GM12865 (cell line): ENCODE measurements around the gene THAP6.
"Not testable (repeated sequence)": the region's sequence is repeated elsewhere in the genome, so short reads cannot be mapped to it uniquely, and the experiment has no call there.

Experiments
- DNase-seq: peaks from one replicate; pipeline ENCODE4 v3.0.0; 2010; ENCODE audit warnings: low read depth
- H3K4me3 ChIP-seq: 2 replicates; pipeline ENCODE4 v1.5.1; 2011; ENCODE audit warnings: mild to moderate bottlenecking, low read depth, low read length, control low read depth
- TF ChIP-seq, protein P1 (sequence below): IDR thresholded peaks from 2 replicates; pipeline ENCODE4 v1.5.1; 2011; ENCODE audit warnings: low read length, control low read depth, low read depth, inconsistent platforms; ENCODE audit not compliant: insufficient read depth; ENCODE audit errors: missing control alignments

Gene THAP6

DNA sequence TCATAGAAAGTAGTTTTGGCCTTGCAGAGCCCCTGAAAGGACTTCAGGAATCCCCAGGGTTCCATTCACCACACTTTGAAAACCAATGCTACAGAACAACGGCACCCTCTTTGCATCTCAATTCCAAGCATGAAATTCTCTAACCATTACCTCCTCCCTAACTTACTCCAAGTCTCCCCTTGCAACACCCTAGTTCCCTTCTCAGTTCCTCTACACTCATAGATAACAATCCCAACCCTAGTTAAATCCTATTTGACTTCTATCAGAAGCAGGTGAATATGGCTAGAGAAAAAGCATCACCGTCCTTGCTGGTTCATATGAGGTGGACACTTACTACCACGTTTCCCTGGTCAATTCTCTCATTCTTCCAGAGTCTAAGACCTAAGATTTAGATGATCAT is 2.4 kb upstream of the THAP6 start:
- DNase-seq = no peak
- TF ChIP-seq, protein P1, sequence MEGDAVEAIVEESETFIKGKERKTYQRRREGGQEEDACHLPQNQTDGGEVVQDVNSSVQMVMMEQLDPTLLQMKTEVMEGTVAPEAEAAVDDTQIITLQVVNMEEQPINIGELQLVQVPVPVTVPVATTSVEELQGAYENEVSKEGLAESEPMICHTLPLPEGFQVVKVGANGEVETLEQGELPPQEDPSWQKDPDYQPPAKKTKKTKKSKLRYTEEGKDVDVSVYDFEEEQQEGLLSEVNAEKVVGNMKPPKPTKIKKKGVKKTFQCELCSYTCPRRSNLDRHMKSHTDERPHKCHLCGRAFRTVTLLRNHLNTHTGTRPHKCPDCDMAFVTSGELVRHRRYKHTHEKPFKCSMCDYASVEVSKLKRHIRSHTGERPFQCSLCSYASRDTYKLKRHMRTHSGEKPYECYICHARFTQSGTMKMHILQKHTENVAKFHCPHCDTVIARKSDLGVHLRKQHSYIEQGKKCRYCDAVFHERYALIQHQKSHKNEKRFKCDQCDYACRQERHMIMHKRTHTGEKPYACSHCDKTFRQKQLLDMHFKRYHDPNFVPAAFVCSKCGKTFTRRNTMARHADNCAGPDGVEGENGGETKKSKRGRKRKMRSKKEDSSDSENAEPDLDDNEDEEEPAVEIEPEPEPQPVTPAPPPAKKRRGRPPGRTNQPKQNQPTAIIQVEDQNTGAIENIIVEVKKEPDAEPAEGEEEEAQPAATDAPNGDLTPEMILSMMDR = no peak
- H3K4me3 ChIP-seq = peak overlapping the region; percentile 100

DNA sequence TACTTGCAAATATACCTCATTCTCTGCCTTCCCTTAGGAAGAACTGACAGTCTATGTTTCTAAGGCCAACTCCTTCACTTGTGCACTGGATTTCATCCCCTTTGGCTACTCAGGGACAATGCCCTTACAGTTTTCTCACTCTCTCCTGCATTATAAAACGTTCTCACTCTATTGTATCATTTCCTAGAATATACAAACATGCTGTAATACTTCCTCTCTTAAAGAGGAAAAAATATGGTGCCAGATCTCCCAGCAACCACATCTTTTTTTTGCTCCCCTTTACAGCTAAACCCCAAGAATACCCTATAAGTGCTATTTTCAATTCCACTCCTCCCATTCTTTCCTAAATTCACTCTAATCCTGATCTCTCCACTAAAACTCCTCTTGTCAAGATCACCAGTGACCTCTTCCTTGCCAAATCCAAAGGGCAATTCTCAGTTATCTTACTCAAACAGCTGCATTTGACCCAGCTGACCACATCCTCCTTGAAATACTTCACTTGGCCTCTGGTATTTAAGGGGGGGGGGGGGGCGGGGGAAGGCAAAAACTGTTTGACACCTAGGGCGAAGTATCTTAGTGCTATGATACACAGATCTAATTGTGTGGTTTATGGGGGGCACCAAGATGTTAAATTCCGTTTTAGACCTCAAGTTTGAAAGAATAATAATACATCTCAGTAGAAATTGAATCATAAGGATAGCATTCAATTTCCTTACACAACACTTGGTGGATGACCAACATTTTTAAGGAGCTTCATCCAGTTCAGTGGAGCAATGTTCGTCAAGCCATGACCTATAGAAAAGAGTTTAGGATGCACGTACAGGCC is 1.7 kb upstream of the THAP6 start:
- H3K4me3 ChIP-seq = peak overlapping the region; percentile 100
- peak; percentile 64 for DNase-seq

DNA sequence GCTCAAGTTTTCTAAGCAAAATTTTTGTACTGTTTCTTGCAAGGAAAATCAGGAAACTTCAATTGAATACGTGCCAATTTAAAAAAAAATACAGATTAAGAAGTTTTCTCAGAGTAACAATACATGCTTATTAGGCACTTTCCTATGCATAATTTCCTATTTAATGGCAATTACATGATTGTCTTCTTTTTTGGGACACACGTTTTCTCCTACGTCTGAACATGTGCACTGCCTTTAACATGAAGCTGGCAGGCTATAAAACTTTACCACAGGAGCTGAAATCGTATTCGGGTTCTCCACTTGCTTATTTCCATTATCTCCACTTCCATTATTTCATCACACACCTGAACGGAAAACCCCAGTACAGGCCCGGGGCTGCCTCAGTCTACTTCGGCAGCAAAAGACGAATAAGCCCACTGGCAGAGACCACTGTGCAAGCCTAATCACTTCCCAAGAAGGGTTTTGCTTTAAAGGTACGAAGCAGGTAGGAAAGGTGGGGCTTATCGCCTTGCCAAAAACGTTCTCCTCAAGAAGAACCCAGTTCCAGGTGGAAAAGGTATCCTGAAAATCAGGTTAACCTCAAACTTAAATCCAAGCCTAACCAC is 645 bp upstream of the THAP6 start:
- DNase-seq = no peak
- TF ChIP-seq, protein P1 = no peak
- H3K4me3 ChIP-seq = peak overlapping the region; percentile 100

More for the DNA sequence above, 1.7 kb upstream of the THAP6 start:
- TF ChIP-seq, protein P1 = no peak

DNA sequence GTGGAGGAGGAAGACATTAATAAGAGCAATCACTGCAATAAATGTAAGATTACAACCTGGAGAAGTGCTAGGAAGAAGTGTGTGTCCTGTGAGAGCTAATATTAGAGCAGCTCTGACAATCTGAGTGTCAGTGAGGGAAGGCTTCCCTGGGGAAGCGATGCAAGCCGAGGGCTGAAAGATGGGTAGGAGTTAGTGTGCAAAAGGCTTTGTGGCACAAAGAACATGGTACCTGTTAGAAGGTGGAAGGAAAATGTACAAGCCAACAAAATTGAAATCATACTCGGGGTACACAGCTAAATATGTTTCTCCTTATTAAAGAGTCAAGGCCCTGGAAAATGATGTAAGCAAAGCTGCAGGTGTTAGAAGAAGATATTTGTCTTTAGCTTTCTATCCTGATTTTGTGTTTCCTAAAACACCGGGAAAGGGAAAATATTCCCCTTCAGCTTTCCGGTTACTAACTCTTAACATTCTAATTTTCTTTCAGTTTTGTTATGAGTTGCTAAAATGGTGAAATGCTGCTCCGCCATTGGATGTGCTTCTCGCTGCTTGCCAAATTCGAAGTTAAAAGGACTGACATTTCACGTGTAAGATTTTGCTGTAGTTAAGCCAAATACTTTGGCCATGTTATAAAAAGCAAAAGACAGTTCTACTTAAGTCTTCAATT is 808 bp downstream of the THAP6 start:
- peak overlapping the region; percentile 100 for H3K4me3 ChIP-seq
- TF ChIP-seq, protein P1 = no peak
- peak; percentile 69 for DNase-seq

DNA sequence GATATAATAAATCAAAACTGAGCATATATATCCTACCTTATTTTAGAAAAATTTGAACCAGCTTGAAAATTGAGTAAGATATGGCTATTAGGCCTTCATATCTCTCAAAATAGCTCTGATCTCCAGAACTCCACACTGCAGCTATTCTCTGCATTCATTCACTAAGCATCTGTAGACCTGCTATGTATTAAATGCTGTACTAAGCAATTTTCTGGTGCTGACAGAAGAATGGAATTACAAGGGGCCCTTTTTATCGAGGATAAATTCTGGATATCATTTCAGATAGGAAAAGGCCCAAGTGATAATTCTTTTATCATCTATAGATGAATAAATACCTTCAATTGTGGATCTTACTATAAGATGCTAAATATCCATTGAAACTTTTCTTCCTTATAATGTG is 1.9 kb downstream of the THAP6 start:
- no peak overlapping the region for H3K4me3 ChIP-seq
- no peak for DNase-seq
- TF ChIP-seq, protein P1 = no peak

DNA sequence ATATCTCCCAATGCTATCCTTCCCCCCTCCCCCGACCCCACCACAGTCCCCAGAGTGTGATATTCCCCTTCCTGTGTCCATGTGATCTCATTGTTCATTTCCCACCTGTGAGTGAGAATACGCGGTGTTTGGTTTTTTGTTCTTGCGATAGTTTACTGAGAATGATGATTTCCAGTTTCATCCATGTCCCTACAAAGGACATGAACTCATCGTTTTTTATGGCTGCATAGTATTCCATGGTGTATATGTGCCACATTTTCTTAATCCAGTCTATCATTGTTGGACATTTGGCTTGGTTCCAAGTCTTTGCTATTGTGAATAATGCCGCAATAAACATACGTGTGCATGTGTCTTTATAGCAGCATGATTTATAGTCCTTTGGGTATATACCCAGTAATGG is 5.2 kb downstream of the THAP6 start:
- not testable (repeated sequence) for H3K4me3 ChIP-seq, DNase-seq

DNA sequence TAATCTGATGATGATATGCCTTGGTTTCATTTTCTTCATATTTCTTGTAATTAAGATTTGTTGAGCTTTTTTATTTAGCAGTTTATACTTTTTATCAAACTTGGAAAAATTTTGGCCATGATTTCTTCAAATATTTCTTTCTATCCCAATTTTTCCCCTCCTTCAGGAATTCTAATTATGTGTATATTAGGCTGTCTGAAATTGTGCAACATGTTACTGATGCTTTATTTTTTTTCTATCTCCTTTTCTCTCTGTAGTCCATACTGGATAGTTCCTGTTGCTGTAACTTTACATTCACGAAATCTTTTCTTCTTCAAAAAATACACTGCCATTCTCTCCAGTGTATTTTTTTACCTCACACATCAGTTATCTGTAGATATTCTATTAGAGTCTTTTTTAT is 10.8 kb downstream of the THAP6 start:
- DNase-seq = no peak
- TF ChIP-seq, protein P1 = no peak
- H3K4me3 ChIP-seq = no peak overlapping the region
